ENCODE results near the gene ANKRD13D.

ANKRD13D gene

GRCh38 chr11:67282155-67282875 is 6.8 kb upstream of the ANKRD13D start:
- H3K4me1 ChIP-seq (ENCODE audit: control insufficient read depth, low read length), result peaks cover 56% of the 10 kb centered on the region
- H3K4me3 ChIP-seq (ENCODE audit: low read length), result no peak overlapping the region
- H3F3A ChIP-seq (ENCODE audit: control insufficient read depth, insufficient read depth), result peaks cover 16% of the 10 kb centered on the region
- peaks cover 38% of the 10 kb centered on the region for H3K79me2 ChIP-seq (ENCODE audit: control insufficient read depth, low read length)
- no peaks in the 10 kb centered on the region for H3K9me3 ChIP-seq (ENCODE audit: control insufficient read depth, insufficient read depth, low read length)
- no peaks in the 10 kb centered on the region for H3K27me3 ChIP-seq (ENCODE audit: control insufficient read depth, low read length)
- H3K36me3 ChIP-seq (ENCODE audit: control insufficient read depth, low read length), result peaks cover 98% of the 10 kb centered on the region
- H3K4me2 ChIP-seq (ENCODE audit: low read length), result no peak overlapping the region
- TF ChIP-seq CTCF (IDR thresholded peaks at IDR 0.05; ENCODE audit: low read depth, low read length, poor library complexity, severe bottlenecking) (no peak), EZH2phosphoT487 (IDR thresholded peaks at IDR 0.05; ENCODE audit: borderline replicate concordance, low read length) (no peak)
- H3K9me2 ChIP-seq (replicated peaks; ENCODE audit: control insufficient read depth, low read length), result no peaks in the 10 kb centered on the region
- no peaks in the 10 kb centered on the region for H4K20me1 ChIP-seq (ENCODE audit: control insufficient read depth, insufficient read depth, low read depth, low read length)
- H3K27ac ChIP-seq (ENCODE audit: low read depth, low read length), result no peak overlapping the region

- no peaks in the 10 kb centered on the region for H3K9me3 ChIP-seq (ENCODE audit: control insufficient read depth, insufficient read depth, low read length)
- H3F3A ChIP-seq (ENCODE audit: control insufficient read depth, insufficient read depth), result peaks cover 22% of the 10 kb centered on the region
- H3K27ac ChIP-seq (ENCODE audit: low read depth, low read length), result no peak overlapping the region
- H3K27me3 ChIP-seq (ENCODE audit: control insufficient read depth, low read length), result no peaks in the 10 kb centered on the region
- no peaks in the 10 kb centered on the region for H4K20me1 ChIP-seq (ENCODE audit: control insufficient read depth, insufficient read depth, low read depth, low read length)
- no peaks in the 10 kb centered on the region for H3K9me2 ChIP-seq (replicated peaks; ENCODE audit: control insufficient read depth, low read length)
- peaks cover 34% of the 10 kb centered on the region for H3K79me2 ChIP-seq (ENCODE audit: control insufficient read depth, low read length)
- peaks cover 57% of the 10 kb centered on the region for H3K4me1 ChIP-seq (ENCODE audit: control insufficient read depth, low read length)
- H3K36me3 ChIP-seq (ENCODE audit: control insufficient read depth, low read length), result peaks cover 100% of the 10 kb centered on the region
- TF ChIP-seq EZH2phosphoT487 (IDR thresholded peaks at IDR 0.05; ENCODE audit: borderline replicate concordance, low read length) (no peak), CTCF (IDR thresholded peaks at IDR 0.05; ENCODE audit: low read depth, low read length, poor library complexity, severe bottlenecking) (no peak)
- H3K4me2 ChIP-seq (ENCODE audit: low read length), result no peak overlapping the region
- H3K4me3 ChIP-seq (ENCODE audit: low read length), result no peak overlapping the region
Observed at GRCh38 chr11:67282876-67283371, 6.2 kb upstream of the ANKRD13D start.

- Histone ChIP-seq H3K4me3 (ENCODE audit: low read length) (no peak overlapping the region), H3K79me2 (ENCODE audit: control insufficient read depth, low read length) (peaks cover 28% of the 10 kb centered on the region), H3K4me1 (ENCODE audit: control insufficient read depth, low read length) (peaks cover 57% of the 10 kb centered on the region), H3K27me3 (ENCODE audit: control insufficient read depth, low read length) (no peaks in the 10 kb centered on the region), H3K9me2 (replicated peaks; ENCODE audit: control insufficient read depth, low read length) (no peaks in the 10 kb centered on the region), H3K36me3 (ENCODE audit: control insufficient read depth, low read length) (peaks cover 97% of the 10 kb centered on the region), H3K9me3 (ENCODE audit: control insufficient read depth, insufficient read depth, low read length) (no peaks in the 10 kb centered on the region), H3F3A (ENCODE audit: control insufficient read depth, insufficient read depth) (peaks cover 26% of the 10 kb centered on the region), H3K4me2 (ENCODE audit: low read length) (no peak overlapping the region), H4K20me1 (ENCODE audit: control insufficient read depth, insufficient read depth, low read depth, low read length) (no peaks in the 10 kb centered on the region), H3K27ac (ENCODE audit: low read depth, low read length) (no peak overlapping the region)
- TF ChIP-seq CTCF (IDR thresholded peaks at IDR 0.05; ENCODE audit: low read depth, low read length, poor library complexity, severe bottlenecking) (no peak), EZH2phosphoT487 (IDR thresholded peaks at IDR 0.05; ENCODE audit: borderline replicate concordance, low read length) (no peak)
Observed at GRCh38 chr11:67283481-67283963, 5.6 kb upstream of the ANKRD13D start.
